ENCODE results near the gene GP1BB.

DNA sequence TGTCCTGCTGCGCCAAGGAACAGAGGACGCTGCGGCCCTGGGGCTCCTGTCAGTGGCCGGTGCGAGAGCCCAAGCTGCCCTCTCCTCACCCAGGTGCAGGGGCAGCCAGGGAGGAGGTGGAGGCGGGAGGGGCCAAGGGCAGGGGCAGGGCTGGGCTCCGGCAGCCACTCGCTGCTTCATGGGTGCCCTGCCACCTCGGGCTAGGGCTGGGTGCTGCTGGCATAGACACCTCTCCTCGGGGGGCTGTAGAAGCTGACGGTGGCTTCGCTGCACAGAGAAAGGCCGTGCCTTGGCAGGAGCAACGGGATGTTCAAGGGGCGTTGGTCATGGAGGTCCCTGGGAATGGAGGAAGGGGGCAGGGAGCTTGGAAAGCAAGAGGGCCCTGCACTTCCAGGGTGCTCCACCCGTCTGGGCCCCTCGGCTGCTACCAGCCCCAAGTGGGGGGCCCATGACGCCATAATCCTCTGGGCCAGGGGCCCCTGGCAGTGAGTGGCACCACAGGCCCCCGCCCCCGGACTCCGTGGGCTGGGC, 35.6 kb downstream of the GP1BB start:
- no peak for TF ChIP-seq POLR2AphosphoS5 (IDR thresholded peaks at IDR 0.05)
- TF ChIP-seq CTCF (IDR thresholded peaks at IDR 0.05) = no peak
